Stimulated activated CD8-positive, alpha-beta memory T cell treated with anti-CD3 and anti-CD28 coated beads, Interleukin-7, amount 100 ng/mL, for 48 hours (primary cell): ENCODE data around the gene SOCS2.
"Not testable (repeated sequence)": the region's sequence is repeated elsewhere in the genome, so short reads cannot be mapped to it uniquely, and the experiment has no call there.

Source experiments
- DNase-seq, 2 donors: peaks; one replicate each; pipeline ENCODE4 v3.0.0-alpha.2; 2020; ENCODE audit warnings: low read depth in 1 of 2; ENCODE audit errors: extremely low read depth in 1 of 2

The SOCS2 gene

GRCh38 chr12:93571925-93572711 is at the start of gene SOCS2:
Gene SOCS2 (plus strand): TSS chr12:93572675. CDS start chr12:93572898, 223 bp downstream.
- DNase-seq: no peak

- no peak for DNase-seq
Observed at GRCh38 chr12:93524386-93525133, 47.9 kb upstream of the SOCS2 start.

GRCh38 chr12:93526786-93527428 is 45.6 kb upstream of the SOCS2 start:
- DNase-seq: no peak

GRCh38 chr12:93530358-93530757 is 42.1 kb upstream of the SOCS2 start:
- DNase-seq: no peak

GRCh38 chr12:93533310-93533709 is 39.2 kb upstream of the SOCS2 start:
- DNase-seq: no peak

- no peak for DNase-seq
Observed at GRCh38 chr12:93536111-93536765, 36.2 kb upstream of the SOCS2 start.

GRCh38 chr12:93536766-93537488 is 35.5 kb upstream of the SOCS2 start:
- no peak for DNase-seq

- DNase-seq: no peak
Observed at GRCh38 chr12:93537769-93538168, 34.7 kb upstream of the SOCS2 start.

GRCh38 chr12:93539821-93540220 is 32.7 kb upstream of the SOCS2 start:
- no peak for DNase-seq

GRCh38 chr12:93540466-93540865 is 32.0 kb upstream of the SOCS2 start:
- no peak for DNase-seq

- no peak for DNase-seq
Observed at GRCh38 chr12:93541578-93542225, 30.8 kb upstream of the SOCS2 start.

GRCh38 chr12:93547778-93548177 is 24.7 kb upstream of the SOCS2 start:
- DNase-seq: no peak

GRCh38 chr12:93549174-93549573 is 23.3 kb upstream of the SOCS2 start:
- DNase-seq: no peak

- DNase-seq: no peak
Observed at GRCh38 chr12:93550748-93551611, 21.5 kb upstream of the SOCS2 start.

- DNase-seq: no peak
Observed at GRCh38 chr12:93552427-93552826, 20.0 kb upstream of the SOCS2 start.

GRCh38 chr12:93557879-93558278 is 14.6 kb upstream of the SOCS2 start:
- not testable (repeated sequence) for DNase-seq

- DNase-seq: not testable (repeated sequence)
Observed at GRCh38 chr12:93558685-93559084, 13.8 kb upstream of the SOCS2 start.

GRCh38 chr12:93563807-93564538 is 8.5 kb upstream of the SOCS2 start:
- no peak for DNase-seq
